SK-N-SH (cell line): Measurements from ENCODE around the gene PRR15L.

ENCODE experiments used
- CTCF ChIP-seq: fragments of 200-600 bp; sonication (generic); IDR thresholded peaks from 2 replicates; pipeline ENCODE4 v1.6.1; 2017; ENCODE audit warnings: antibody characterized with exemption, mild to moderate bottlenecking, moderate library complexity
- IRF3 ChIP-seq: fragments of 150-350 bp; IDR thresholded peaks from 2 replicates; pipeline ENCODE4 v1.6.1; 2016; ENCODE audit warnings: mild to moderate bottlenecking, low read depth, low read length
- MAX ChIP-seq: IDR thresholded peaks from 2 replicates; pipeline ENCODE4 v1.4.0; 2012; ENCODE audit warnings: low read depth
- MEF2A ChIP-seq: IDR thresholded peaks from 2 replicates; pipeline ENCODE4 v1.4.0; 2012; ENCODE audit warnings: low read depth, borderline replicate concordance
- RXRA ChIP-seq: IDR thresholded peaks from 2 replicates; pipeline ENCODE4 v1.4.0; 2012; ENCODE audit warnings: low read depth, mild to moderate bottlenecking, borderline replicate concordance
- USF2 ChIP-seq: fragments of 150-350 bp; IDR thresholded peaks from 2 replicates; pipeline ENCODE4 v1.6.1; 2017; ENCODE audit warnings: antibody characterized with exemption, low read length, low read depth, borderline replicate concordance
- TF ChIP-seq, protein P1 (sequence below): IDR thresholded peaks from 2 replicates; pipeline ENCODE4 v1.6.1; 2012; ENCODE audit warnings: mild to moderate bottlenecking, low read depth, low read length, moderate library complexity

DNA sequence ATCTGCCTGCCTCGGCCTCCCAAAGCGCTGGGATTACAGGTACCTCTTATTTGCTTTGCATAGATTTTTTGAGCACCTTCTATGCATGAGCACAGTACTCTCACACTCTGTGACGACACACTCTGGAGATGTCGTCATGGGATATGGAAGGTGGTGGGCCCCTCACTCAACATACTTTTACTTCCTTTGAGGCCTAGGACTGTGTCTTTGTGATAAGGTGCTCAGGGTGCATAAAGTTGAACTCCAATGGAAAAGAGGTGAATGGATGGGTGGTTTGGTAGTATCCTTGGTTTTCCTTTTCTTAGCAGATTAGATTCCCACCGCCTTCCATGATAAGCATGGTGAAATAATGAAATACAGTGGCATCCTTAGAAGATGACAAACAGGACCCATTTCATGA lies 7.2 kb upstream of the PRR15L start:
- TF ChIP-seq RXRA, result no peak
- TF ChIP-seq CTCF, result no peak
- no peak for TF ChIP-seq IRF3
- TF ChIP-seq, protein P1, sequence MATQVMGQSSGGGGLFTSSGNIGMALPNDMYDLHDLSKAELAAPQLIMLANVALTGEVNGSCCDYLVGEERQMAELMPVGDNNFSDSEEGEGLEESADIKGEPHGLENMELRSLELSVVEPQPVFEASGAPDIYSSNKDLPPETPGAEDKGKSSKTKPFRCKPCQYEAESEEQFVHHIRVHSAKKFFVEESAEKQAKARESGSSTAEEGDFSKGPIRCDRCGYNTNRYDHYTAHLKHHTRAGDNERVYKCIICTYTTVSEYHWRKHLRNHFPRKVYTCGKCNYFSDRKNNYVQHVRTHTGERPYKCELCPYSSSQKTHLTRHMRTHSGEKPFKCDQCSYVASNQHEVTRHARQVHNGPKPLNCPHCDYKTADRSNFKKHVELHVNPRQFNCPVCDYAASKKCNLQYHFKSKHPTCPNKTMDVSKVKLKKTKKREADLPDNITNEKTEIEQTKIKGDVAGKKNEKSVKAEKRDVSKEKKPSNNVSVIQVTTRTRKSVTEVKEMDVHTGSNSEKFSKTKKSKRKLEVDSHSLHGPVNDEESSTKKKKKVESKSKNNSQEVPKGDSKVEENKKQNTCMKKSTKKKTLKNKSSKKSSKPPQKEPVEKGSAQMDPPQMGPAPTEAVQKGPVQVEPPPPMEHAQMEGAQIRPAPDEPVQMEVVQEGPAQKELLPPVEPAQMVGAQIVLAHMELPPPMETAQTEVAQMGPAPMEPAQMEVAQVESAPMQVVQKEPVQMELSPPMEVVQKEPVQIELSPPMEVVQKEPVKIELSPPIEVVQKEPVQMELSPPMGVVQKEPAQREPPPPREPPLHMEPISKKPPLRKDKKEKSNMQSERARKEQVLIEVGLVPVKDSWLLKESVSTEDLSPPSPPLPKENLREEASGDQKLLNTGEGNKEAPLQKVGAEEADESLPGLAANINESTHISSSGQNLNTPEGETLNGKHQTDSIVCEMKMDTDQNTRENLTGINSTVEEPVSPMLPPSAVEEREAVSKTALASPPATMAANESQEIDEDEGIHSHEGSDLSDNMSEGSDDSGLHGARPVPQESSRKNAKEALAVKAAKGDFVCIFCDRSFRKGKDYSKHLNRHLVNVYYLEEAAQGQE, result no peak
- TF ChIP-seq MEF2A, result no peak
- TF ChIP-seq MAX, result no peak
- TF ChIP-seq USF2, result no peak
